Measurements from ENCODE around the gene HPS1.

HPS1 gene

GRCh38 chr10:98463976-98464754 lies 17.4 kb upstream of the HPS1 start:
- DNase-seq, result no peak

- no peak for DNase-seq
Observed at GRCh38 chr10:98463016-98463415, 16.3 kb upstream of the HPS1 start.

GRCh38 chr10:98461500-98461842 lies 14.7 kb upstream of the HPS1 start:
- DNase-seq, result no peak

- no peak for DNase-seq
Observed at GRCh38 chr10:98460837-98461499, 14.2 kb upstream of the HPS1 start.

- no peak for DNase-seq
Observed at GRCh38 chr10:98458809-98459784, 12.4 kb upstream of the HPS1 start.

- DNase-seq, result no peak
Observed at GRCh38 chr10:98457721-98458120, 11.0 kb upstream of the HPS1 start.

GRCh38 chr10:98456686-98457482 lies 10.1 kb upstream of the HPS1 start:
- DNase-seq, result no peak

GRCh38 chr10:98456043-98456570 lies 9.4 kb upstream of the HPS1 start:
- DNase-seq, result no peak

- no peak for DNase-seq
Observed at GRCh38 chr10:98453729-98454128, 7.0 kb upstream of the HPS1 start.

GRCh38 chr10:98450618-98451017 lies 3.9 kb upstream of the HPS1 start:
- no peak for DNase-seq

- DNase-seq, result no peak
Observed at GRCh38 chr10:98449287-98449686, 2.6 kb upstream of the HPS1 start.

- DNase-seq, result no peak
Observed at GRCh38 chr10:98446151-98446660, 529 bp downstream of the HPS1 start.

- no peak for DNase-seq
Observed at GRCh38 chr10:98445200-98445812, 1.4 kb downstream of the HPS1 start.

GRCh38 chr10:98444314-98445006 lies 2.3 kb downstream of the HPS1 start:
- DNase-seq, result no peak

- no peak for DNase-seq
Observed at GRCh38 chr10:98438715-98439114, 8.0 kb downstream of the HPS1 start.

- no peak for DNase-seq
Observed at GRCh38 chr10:98436704-98437103, 10.0 kb downstream of the HPS1 start.

GRCh38 chr10:98435178-98435577 lies 11.6 kb downstream of the HPS1 start:
- no peak for DNase-seq

- DNase-seq, result no peak
Observed at GRCh38 chr10:98433881-98434732, 12.6 kb downstream of the HPS1 start.

GRCh38 chr10:98433371-98433770 lies 13.4 kb downstream of the HPS1 start:
- DNase-seq, result no peak

GRCh38 chr10:98432330-98432729 lies 14.4 kb downstream of the HPS1 start:
- DNase-seq, result no peak
